ENCODE data around the gene ANKRD44.

DNA sequence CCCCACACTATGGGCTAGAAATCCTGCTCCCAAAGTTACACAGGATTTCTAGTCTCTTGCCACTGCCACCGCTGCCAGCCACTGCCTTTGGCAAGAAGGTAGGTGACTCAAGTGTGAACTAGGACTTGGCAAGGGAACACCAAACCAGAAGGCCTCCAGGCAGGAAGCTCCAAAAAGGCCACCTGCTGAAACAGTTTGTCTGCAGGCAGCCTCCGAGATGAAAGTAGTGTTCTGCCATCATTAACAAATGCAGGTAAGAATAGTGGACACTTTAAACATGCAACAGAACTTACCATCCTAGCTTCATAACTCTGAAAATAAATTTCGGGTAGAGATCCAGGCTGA is 3.9 kb downstream of the ANKRD44 start:
- TF ChIP-seq, protein P1, sequence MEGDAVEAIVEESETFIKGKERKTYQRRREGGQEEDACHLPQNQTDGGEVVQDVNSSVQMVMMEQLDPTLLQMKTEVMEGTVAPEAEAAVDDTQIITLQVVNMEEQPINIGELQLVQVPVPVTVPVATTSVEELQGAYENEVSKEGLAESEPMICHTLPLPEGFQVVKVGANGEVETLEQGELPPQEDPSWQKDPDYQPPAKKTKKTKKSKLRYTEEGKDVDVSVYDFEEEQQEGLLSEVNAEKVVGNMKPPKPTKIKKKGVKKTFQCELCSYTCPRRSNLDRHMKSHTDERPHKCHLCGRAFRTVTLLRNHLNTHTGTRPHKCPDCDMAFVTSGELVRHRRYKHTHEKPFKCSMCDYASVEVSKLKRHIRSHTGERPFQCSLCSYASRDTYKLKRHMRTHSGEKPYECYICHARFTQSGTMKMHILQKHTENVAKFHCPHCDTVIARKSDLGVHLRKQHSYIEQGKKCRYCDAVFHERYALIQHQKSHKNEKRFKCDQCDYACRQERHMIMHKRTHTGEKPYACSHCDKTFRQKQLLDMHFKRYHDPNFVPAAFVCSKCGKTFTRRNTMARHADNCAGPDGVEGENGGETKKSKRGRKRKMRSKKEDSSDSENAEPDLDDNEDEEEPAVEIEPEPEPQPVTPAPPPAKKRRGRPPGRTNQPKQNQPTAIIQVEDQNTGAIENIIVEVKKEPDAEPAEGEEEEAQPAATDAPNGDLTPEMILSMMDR (conservative IDR thresholded peaks at IDR 0.05; ENCODE audit: low read length) = no peak
- no peak for TF ChIP-seq EZH2phosphoT487 (IDR thresholded peaks at IDR 0.05; ENCODE audit: borderline replicate concordance)
